Islet precursor cell (in vitro differentiated cells): ENCODE results near the gene CS.
A peak's percentile ranks its signal among the peaks of the same experiment; 100 is the strongest.

Experiments
- DNase-seq: peaks from one replicate; pipeline ENCODE4 v3.0.0-alpha.2; 2018

Gene CS

DNA sequence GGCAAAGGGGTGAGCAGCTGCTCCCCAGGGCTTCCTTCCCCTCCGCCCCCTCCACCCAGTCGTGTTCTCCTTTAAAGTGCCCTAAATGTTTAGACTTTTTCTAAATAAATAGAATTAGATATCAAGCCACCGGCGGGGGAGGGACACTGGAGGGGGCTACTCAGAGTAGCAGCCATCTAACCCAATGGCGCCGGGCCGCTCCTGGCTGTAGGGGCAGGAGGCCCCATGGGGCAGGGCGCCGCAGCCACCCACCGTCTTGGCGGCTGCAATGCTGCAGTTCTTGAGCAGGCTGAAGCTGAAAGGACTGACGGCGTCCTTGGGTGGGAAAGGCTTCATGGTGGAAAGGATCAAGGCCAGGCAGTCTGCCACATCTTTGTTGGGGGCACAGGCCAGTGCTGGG is 57.1 kb downstream of the CS start:
- no peak for DNase-seq

DNA sequence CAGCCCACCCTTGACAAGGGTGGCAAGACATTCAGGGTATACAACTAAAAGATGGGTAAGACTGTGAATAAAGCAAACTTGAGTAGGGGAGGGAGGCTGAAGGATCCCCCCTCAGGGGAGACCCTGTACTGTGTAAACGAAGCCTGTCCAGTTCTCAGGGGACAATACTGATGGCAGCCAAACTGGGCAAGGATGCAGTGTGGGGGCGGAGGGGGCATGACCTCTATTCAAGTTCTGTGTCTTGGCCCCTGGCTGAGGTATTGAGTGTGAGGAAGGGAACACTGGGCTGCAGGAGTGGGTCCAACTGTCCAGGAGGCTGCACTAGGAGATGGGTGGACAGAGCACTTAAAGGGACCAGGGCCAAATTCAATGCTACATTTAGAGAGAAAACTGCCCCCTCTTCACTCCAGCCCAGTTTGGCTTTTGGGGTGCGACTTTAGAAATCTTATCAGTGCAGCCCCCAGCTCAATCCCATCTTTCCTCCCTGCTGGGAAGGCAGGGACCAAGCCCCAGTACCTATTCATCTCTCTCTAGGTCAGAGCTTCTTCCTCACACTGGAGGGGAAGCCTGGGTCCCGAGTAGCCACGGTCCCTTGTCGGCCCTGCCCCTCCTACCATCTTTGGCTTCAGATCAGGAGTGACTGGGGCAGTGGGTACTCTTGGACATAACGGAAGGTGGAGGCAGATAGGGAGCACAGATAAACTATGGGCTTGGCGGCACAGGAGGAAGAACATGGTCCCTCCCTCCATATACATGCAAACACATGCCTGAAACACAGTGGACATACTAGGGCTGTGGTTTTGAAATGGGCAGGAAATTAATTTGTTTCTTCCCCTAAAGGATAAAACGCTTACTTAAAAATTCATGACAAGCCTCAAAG is 58.5 kb downstream of the CS start:
- DNase-seq, result no peak

DNA sequence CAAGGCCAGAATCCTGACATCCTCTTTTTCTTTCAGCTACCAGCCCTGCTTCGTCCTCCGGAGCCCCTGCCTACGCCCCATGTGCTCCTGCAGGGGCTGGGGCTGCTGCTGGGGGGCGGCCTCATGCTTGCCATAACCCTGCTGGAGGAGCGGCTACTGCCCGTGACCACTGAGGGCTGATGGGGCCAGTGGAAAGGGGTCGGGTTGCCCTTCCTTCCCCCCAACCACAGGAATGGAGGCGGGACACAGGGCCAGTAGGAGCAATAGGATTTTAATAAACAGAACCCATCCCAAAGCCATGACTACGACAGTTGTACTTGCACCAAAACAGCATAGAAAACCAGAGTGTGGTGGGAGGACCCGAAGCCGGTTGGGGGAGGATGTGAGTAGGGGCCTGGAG is 62.6 kb downstream of the CS start:
- DNase-seq, result no peak

DNA sequence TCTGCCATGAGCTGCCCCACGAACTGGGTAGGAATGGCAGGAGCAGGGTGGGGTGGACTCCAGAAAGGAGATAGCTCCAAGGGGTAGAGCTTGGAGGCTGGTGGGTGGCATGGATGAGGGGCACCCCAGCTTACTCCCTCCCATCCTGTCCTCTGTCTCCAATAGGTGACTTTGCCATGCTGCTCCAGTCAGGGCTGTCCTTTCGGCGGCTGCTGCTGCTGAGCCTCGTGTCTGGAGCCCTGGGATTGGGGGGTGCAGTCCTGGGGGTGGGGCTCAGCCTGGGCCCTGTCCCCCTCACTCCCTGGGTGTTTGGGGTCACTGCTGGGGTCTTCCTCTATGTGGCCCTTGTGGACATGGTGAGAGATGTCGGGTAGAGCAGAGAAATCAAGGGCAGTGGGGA is 63.1 kb downstream of the CS start:
- no peak for DNase-seq

DNA sequence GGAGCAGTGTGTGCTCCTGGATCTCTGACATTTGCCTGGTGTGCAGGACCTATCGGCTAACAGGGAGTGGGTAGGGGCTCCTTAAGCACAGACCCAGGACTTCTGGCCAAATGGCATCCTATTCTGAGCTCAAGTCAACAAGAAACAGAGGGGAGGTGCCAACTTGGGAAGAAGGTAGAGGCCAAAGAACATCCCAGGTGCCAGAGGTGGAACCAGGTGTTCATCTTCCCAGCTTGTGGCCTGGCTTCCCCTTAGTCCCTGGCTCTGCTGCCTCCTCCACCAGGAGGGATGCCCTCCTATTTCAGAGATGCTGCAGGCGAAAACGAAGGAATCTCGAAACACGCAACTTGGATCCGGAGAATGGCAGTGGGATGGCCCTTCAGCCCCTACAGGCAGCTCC is 64.0 kb downstream of the CS start:
- DNase-seq, result no peak

DNA sequence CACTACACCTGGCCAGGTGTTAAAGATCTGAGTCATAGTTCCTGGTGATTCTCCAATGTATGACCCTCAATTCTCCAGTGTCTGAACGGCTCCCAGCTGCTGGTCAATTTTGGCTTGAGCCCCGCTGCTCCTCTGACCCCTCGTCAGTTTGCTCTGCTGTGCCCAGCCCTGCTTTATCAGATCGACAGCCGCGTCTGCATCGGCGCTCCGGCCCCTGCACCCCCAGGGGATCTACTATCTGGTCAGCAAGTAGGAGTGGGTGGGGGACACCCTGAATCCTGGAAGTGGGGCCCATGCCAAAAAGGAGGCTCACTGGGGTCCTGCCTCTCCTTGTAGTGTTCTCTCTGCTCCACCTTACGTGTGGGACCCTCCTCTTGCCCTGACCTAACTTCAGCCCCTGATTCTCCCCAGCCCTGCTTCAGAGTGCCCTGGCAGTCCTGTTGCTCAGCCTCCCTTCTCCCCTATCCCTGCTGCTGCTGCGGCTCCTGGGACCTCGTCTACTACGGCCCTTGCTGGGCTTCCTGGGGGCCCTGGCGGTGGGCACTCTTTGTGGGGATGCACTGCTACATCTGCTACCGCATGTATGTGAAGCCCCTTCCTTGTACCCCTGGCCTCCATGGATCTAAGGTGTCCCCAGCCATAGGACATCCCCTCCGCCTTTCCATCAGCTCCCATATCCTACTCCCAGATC is 65.2 kb downstream of the CS start:
- no peak for DNase-seq

DNA sequence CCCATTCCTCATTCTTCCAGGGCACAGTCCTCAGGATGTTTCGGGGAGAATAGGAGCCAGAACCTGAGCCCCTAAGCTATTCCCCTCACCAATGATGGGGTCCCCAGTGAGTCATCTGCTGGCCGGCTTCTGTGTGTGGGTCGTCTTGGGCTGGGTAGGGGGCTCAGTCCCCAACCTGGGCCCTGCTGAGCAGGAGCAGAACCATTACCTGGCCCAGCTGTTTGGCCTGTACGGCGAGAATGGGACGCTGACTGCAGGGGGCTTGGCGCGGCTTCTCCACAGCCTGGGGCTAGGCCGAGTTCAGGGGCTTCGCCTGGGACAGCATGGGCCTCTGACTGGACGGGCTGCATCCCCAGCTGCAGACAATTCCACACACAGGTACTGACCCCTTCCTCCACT is 68.9 kb downstream of the CS start:
- no peak for DNase-seq

DNA sequence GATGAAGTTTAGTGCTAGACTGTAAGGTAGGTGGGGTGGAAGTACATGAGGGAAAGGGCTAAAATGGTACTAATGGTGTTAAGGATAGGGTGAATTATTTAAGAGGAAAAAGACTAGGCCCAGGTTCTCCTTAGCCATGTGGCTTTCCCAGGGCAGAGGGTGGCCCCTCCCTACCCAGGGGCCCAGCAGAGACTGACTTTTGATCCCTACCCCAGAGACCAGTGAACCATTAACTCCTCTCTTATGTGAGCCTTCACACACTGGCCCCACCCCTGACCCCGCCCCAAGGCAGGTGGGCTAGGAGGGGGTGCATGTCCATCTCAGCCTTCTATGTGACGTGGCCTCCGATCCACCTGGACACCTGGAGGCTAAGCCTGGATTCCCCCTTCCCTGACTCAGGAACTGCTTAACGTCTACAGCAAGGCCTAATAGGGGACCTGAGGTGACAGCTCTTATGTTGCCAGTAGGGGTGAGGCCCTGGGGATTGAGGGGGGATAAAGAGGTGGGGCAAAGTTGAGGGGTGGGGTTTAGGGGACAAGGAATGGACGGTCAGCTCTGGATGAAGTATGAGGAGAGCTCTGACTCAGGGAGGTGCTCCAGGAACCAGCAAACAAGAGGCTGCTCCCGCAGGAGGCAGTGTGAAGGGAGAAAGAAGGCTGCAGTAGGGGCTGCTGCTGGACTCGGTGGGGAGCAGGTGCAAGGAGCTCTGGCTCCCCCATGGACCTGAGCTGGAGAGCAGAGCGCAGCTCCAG is 69.5 kb downstream of the CS start:
- no peak for DNase-seq

DNA sequence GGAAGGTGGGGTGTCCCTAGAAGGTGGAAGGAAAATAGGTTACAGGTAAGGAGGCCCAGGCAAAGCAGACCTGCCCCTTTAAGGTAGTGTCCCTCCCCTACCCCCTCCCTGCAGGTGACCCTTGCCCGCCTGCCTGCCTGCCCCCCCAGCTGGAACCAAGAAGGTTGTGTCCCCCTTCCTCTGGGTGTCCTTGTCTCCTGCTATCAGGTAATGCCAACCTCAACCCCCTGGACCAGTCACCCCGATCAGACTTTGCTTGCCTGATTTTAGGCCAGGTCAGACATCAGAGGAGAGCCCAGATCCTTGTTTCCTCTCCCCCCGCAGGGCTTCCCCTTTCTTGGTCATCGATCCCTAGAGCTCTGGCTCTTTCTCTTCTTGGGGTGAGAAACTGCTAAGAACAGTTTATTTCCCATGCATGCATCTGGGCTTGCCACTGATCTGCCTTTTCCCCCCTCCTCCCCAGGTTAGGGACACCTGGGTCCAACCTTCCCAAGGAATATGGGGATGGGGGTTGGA is 70.2 kb downstream of the CS start, which contains the start of gene SLC39A5:
Gene SLC39A5, plus strand, starts transcription at position 136 of the 516 bp plus-strand sequence. CDS start 1,224 bp downstream, outside the sequence.
- no peak for DNase-seq

DNA sequence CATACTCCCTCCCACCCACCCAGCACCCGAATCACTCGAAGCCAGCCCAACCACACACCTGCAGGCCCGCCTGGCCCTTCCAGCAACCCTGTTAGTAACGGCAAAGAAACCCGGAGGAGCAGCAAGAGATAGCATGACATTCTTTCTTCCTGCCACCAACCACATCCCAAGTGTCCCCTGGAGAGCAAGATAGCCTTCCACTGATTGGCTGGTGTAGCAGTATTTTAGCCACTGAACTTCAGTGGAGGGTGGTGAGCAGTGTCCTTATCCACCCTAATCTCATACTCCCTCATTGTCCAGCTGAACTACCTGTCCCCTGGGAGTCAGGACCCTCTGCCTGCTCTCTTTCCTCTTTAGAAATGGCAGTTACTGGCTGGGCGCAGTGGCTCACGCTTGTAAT is 71.0 kb downstream of the CS start:
- DNase-seq, result no peak

DNA sequence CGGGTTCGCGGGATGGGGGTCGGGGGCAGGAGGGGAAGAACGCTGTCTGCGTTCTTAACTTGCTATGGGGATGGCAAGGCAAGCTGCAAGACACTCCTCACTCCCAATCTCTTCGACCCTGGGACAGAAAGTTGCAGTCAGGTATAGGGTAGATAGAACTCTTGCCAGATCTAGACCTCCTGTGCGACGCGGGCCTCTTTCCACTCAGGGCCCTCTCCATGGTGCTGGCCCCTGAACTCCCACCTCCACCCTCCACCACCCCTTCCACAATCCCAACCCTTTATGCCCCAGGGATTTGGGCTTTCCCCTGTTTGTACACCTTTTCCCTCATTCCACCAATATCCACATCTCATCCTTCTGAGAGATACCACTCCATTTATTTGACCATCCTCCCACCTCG is 75.2 kb downstream of the CS start:
- no peak for DNase-seq

DNA sequence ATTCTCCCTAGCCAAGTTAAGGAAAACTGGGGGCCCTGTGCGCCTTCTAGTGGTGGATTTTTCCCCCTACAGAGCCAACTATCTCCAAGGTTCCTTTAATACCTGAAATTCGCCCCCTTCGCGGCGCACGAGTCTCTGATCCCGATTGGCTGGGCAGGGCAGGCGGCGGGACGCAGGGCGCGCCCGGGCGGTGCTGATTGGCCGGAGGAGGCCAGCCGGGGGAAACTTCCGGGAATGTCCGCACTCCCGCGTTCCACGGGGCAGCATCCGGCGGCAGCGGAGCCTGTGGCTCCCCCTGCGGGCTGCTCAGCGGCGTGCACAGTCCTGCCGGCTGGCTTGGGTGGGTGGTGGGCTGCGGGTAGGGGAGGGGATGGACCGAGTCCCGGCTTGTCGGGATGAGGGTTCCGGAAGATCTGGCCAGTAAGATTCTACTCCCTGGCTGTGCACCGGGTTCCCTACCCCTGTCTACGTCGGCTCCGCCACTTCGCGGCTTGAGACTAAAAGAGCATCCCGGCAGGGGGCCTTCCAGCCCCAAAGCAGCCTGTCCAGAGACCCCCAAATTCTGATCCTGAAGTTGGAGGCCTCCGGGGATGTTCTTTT is 75.9 kb downstream of the CS start, which contains the start of gene NABP2:
Gene NABP2, plus strand, starts transcription at position 241 of the 600 bp plus-strand sequence. CDS start 515 bp downstream, outside the sequence.
- DNase-seq, result peak; percentile 100

DNA sequence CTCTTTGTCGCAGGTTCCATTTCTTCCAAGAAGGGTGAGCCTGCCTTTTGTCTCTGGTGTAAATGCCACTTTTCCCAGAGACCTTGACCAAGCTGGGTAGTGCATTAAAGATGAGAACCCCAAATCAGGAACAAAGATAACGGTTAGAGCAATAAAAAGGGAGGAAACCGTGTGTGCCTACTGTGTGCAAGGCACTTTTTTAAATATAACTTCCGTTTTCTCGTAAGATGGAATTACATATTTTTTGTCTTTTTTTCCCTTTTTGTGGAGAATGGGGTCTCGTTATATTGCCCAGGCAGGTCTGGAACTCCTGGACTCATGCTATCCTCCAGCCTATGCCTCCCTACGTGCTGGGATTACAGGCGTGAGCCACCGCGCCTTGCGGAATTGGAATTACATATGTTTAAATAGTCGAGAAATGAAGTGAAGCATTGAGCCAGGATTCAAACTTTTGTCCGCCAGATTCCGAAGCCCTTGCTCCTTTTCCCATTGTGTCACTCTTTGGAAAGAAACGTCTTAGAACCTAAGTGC is 76.5 kb downstream of the CS start:
- no peak for DNase-seq

DNA sequence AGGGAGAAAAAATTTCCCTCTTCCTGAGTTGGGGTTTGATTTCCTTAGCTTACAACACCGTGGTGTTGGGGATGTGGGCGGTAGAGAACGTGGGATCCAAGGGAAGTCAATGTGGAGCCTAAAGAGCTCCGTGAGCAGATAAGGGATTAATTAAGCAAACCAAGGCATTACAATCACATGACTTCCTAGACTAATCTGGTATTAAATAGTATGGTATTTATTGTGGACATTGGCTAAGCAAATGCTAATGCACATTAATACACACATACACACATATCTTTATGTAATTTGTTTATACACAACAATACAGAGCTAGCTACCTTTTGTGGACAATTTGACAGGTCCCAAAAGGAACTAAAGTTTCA is 77.6 kb downstream of the CS start:
- DNase-seq, result no peak

DNA sequence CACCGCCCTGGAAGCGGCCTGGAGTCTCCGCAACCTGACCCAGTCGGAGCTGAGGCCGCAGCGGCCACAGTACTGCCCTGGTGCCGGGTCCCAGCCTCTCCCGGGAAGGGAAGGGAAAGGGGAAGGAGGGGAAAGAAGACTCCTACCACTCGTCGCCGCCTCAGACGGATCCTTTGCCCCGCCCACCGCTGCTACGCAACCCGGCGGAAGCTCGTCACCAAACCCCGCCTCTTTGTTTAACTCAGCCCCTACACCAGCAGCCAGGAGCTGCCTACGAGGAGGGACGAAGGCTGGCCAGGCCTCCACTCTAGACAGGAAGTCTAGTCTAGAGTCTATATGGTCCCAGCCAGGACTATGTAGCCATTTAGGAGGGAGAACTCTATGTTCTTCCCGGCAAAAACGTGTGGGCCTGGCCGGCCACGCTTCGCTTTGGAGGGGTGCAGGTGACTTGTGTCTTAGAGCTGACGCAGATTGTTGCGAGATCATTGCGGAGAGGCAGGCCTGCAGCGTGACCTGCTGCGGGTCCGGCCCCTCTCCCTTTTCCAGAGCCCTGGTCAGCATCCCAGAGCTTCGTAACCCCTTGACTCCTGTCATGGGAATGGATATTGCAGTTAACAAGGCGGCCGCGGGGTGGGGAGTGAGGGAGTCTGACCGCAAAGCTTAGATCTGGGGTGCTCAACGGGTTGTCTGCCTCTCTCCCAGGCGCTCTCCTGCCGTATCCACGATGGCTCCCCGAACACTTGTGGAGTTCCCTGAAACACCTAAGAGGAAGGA is 78.2 kb downstream of the CS start, which contains the start of gene RNF41:
Gene RNF41, minus strand, starts transcription at position 166 of the 774 bp plus-strand sequence. CDS start 7,875 bp downstream, outside the sequence.
- DNase-seq, result peak; percentile 100
